GM21360 (cell line): Measurements from ENCODE around the gene SLC6A16.
"Not testable (repeated sequence)": the region's sequence is repeated elsewhere in the genome, so short reads cannot be mapped to it uniquely, and the experiment has no call there.

Experiments used
- ATAC-seq: cut with Tn5 transposase; IDR thresholded peaks from one replicate; pipeline ENCODE4 v1.9.1; 2021; ENCODE audit warnings: mild to moderate bottlenecking, moderate library complexity; ENCODE audit not compliant: unreplicated experiment

Gene SLC6A16

DNA sequence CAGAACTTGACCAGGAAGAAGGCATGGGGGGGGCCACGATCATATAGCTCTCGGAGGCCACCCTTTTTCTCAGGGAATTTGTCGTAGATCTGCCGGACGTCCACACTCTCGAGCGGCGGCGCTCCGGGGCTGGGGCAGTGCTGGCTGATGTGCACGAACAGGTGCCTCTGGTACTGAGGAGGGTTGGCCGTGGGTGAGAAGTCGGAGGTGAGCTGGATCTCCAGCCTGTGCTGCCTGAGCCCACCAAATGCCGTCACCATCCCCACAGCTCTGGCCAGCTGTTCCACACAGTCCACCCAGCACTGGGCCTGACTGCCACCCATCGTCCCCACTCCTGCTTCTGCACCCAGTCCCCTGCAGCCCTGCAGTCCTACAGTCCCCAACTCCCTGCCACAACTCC lies 22.2 kb upstream of the SLC6A16 start:
- ATAC-seq, result no peak

DNA sequence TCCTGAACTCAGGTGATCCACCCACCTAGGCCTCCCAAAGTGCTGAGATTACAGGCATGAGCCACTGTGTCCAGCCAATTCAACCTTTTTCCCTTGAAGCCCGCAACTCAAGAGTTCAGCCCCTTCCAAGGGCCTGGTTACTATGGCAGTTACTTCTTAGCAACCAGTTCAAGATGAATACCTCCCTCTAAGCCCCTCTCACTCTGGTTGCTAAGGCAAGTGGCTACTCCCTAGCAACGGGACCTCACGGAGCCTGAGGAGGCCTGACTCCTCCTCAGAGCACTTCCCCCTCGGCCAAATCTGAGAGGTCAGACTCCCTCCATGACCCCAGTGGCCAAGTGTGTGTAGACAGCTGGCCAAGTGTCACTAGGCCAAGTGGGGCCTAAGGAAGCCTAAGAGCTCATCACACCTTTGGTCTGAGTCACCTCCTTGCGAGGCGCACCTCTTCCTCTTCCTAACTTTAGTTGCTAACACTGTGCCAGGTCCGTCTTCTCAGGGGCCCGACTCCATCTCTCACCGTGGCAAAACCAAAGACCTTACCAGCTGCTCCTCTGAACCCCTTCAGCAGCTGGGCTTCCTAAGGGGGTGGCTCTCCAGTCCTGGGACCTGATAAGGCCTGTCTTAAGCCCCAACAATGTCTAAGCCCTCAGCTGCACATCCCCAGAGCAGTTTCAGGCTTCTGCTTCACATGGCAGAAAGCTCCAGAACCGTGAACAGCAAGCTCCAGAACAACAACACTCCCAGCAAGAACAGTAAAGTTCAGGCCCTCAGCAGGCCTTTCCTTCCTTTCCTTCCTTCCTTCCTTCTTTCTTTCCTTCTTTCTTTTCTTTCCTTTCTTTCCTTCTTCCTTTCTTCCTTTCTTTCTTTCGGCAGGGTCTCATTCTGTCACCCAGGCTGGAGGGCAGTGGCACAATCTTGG lies 19.8 kb upstream of the SLC6A16 start:
- ATAC-seq, result no peak

DNA sequence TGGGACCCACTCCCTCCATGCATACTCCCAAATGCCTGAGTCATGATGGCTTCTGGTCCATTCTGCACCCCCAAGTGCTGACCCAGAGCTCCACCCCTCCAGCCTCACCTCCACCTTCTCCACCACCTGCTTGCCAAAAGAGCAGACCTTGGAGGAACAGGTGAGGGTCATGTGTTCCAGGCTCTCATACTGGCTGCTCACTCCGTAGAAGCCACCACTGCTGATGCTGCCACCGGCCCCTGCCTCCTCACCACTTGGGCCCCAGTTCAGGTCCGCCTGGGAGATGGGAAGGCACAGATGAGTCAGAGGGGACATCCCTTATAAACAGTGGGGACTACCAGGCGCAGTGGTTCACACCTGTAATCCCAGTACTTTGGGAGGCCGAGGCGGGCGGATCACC lies 18.1 kb upstream of the SLC6A16 start:
- no peak for ATAC-seq

DNA sequence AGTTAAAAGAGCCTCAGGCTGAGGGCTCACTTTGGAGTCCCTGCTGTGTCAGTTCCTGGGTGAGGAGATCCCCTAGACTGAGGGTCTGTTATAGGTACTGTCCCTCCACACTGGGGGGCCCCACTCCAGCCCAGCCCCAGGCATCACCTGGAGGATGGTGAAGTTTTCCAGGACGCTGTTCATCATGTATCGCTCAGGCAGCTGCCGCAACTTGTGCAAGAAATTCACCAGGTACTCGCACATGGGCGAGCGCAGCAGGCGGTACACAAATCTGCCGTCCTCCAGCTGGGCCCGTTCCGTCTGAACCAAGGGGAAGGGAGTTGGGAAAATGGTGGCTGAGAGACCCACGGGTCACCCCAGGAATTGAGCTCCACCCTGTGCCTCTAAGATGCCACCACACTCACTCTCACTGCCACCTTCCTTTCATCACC lies 17.3 kb upstream of the SLC6A16 start:
- no peak for ATAC-seq

DNA sequence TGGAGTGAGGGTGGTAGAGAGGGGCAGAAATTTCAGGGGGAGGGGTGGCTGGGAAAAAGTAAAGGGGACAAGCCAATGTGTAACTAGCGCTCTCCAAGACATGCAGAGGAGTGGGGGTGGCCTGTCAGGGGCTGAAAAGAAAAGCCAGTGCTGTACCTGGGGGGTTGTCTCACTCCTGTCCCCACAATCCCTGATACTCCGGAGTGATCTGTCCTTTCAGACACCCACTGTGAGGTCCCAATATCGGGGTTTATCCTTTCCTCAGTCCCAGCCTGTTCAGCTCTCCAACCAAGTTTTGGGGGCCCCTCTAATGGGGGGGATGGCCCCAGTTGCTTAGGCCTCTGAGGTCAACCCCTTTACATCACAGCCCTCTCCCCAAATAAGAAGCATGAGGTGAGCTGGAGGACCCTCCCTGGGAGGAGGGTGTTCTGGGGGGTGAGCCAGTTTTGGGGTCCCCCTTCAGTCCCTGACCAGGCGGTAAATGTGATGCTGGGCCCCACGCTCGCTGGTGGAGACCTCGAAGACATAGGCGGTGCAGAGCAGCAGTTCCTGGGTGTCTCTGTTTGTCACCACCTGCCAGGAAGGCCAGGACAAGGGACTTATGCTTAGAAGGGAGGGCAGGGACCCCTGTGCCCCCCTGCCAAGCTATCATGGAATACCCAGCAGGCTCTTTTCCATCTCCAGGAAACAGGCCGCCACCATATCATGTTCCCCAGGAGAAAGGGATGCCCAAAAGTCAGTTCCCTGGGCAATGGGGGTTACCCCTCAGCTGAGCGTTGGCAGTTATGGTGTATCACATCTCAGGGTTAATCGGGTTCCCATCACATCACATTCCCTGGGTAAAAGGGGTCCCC lies 16.1 kb upstream of the SLC6A16 start:
- ATAC-seq, result no peak

DNA sequence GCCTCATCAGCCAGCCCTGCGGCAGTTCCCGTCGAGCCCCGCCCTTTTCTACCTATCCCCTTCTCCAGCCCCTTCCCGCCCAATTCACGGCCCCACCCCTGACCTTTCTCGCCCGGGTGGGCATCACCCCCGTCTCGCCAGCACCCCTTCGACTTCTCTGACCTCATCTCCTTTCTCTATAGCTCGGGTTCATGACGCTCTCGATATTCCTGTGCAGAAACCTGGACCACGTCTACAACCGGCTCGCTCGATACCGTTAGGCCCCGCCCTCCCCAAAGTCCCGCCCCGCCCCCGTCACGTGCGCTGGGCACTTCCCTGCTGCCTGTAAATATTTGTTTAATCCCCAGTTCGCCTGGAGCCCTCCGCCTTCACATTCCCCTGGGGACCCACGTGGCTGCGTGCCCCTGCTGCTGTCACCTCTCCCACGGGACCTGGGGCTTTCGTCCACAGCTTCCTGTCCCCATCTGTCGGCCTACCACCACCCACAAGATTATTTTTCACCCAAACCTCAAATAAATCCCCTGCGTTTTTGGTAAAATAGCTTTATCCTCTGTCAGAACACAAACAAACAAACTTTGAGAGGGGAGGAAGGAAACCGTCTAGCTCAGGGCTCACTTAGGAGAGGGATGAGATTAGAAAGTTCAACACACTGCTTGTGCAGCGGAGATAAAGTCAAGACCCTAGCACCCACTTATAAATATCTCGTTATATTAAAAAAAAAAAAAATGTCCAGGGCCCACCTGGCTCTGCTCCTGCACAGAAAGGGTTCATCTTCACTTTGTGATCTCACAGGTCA lies 15.3 kb upstream of the SLC6A16 start:
- peak; percentile 49 for ATAC-seq

DNA sequence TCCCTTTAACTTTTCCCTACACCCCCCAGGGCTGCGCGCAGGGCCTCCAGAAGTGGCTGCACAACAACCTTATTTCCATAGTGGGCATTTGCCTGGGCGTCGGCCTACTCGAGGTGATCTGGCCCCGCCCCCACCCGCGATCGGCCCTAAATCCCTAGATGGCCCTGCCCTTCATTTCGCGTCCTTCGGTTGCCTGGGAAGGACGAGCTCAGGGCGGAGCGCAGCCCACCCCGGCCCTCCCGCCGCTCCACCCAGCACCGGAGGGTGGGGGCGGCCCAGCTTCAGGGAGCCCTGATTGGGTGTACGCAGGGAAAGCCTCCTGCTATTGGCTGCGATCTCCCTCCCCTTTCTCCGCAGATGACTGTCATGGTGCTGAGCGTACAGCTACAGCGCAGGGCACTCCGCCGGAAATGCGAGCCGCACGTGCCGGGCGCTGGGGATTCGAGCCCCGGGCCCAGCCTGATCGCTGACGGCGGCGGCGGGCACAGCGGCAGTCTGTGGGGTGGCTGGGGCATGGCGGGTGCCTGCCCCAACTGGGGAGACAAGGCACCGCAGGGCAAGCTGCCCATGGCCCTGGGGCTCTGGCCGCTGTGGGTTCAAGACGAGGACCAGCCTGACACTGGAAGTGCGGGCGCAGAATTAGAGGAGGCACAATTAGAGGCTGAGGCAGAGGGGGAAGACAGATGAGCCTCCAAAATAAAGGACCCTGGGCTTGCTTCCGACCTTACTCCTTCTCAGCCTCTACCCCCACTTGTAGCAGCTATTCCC lies 14.5 kb upstream of the SLC6A16 start:
- no peak for ATAC-seq

DNA sequence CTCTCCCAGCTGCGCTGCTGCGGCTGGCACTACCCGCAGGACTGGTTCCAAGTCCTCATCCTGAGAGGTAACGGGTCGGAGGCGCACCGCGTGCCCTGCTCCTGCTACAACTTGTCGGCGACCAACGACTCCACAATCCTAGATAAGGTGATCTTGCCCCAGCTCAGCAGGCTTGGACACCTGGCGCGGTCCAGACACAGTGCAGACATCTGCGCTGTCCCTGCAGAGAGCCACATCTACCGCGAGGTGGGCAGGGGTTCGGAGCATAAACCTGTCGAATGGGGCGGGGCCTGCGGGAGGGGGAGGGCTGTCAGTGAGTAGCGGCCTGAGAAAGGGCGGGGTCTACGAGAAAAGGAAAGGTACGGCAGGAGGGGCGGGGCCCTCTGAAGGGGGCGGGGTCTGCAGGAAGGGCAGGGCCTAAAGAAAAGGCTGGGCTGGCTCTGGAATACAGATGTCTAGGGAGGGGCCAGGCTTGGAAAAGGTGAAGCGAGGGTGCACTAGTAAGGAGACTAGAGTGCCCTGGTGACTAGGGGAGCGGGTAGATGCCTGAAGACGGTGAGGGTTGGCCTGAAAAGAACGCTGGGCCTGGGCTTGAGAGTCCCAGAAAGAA lies 13.8 kb upstream of the SLC6A16 start:
- no peak for ATAC-seq

DNA sequence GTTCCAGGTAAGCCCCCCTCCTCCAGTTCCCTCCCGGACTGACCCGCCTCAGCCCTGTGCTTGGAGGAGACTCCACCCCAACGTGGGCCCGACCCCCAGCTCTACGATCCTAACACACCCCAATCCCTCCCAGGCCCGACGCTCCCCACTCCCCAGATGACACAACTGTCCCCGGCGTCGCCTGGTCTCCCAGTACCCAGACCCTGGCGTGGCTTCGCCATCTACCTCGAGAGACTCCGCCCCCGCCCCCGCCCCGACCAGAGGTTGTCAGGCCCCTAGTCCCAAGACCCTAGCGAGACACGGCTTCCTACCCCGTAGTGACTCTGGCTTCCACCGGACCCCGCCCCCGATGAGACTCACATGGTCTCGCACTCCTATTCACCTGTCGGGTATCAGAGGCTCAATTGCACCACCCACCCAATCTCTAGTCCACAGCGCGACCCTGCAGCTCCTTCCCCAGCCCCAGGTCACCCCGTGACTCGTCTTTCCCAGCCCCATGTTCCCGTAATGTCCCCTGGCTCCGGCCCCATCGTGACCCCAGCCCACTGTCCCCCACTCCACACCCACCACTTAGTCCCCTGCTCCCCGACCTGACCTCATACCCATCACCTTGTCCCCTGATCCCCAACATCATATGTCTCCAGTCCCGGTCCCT lies 13.2 kb upstream of the SLC6A16 start:
- no peak for ATAC-seq

DNA sequence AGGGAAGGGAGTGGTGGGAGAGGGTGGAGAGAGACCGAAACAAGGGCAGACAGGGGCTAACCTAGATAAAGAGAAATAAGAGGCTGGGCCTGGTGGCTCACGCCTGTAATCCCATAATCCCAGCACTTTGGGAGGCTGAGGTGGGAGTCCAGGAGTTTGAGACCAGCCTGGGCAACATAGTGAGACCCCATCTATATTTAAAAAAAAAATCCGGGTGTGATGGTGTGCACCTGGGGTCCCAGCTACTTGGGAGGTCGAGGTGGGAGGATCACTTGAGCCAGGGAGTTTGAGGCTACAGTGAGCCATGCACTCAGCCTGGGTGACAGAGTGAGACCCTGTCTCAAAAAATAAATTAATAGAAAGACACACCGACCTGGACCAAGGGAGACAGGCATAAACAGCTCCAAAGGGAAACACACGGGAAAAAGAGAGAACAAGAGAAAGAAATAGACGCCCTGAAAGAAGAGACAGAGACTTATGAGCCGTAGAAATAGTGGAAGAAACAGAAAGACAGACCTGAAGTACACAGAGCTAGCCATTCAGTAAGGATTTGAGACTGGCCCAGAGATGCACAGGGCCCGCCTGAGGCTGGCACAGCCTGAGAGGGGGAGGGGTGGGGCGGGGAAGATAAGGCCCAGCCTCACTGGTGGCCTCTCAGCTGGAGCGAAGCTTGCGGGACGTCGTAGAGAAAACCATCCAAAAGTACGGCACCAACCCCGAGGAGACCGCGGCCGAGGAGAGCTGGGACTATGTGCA lies 12.5 kb upstream of the SLC6A16 start:
- no peak for ATAC-seq

DNA sequence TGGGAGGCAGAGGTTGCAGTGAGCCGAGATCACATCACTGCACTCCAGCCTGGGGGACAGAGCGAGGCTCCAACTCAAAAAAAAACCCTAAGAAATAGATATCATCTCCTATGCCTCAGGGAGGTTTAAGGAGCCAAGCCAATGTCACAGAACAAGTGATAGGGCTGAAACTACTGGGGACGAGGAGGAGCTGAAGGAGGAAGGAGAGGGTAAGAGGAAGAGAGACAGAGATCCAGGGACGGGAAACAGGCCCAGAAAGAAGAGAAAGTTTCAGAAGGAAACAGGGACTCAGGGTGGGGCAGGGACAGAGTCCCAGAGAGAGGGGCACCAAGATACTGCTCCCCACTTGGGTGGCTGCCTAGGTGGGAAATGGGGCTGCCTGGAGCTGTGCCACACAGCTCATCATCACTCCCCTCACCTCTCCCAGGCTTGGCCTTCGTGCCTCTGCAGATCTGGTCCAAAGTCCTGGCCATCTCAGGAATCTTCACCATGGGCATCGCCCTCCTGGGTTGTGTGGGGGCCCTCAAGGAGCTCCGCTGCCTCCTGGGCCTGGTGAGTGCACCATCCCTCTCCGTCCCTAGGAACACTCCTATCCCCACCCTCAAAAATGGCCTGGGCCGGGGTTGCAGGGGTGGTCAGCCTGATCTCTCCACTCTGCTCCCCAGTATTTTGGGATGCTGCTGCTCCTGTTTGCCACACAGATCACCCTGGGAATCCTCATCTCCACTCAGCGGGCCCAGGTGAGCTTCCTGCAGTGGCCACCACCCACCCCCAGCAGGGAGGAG lies 11.7 kb upstream of the SLC6A16 start:
- no peak for ATAC-seq

DNA sequence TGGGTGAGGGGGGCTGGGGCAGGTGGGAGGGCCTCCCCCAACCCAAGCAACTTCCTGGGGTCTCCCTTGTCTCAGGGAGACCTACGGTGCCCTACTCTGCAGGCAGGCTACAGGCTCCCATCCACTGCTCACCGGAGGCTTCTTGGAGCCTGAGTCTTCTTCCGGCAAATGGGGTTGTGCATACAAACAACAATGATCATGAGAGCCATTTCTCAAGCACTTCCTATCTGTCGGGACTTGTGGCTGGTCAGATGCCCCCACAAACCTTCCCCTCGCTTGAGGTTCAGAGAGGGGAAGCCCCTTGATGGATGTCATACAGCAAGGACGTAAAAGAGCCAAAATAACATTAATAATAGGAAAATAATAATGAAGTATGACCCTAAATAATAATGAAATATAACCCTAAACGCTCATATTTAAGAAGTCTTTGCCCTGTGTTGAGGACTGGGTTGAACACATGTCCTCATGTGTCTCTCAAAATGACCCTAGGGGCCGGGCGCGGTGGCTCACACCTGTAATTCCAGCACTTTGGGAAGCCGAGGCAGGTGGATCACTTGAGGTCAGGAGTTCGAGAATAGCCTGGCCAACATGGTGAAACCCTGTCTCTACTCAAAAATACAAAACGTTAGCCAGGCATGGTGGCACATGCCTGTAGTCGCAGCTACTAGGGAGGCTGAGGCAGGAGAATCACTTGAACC lies 10.9 kb upstream of the SLC6A16 start:
- no peak for ATAC-seq

DNA sequence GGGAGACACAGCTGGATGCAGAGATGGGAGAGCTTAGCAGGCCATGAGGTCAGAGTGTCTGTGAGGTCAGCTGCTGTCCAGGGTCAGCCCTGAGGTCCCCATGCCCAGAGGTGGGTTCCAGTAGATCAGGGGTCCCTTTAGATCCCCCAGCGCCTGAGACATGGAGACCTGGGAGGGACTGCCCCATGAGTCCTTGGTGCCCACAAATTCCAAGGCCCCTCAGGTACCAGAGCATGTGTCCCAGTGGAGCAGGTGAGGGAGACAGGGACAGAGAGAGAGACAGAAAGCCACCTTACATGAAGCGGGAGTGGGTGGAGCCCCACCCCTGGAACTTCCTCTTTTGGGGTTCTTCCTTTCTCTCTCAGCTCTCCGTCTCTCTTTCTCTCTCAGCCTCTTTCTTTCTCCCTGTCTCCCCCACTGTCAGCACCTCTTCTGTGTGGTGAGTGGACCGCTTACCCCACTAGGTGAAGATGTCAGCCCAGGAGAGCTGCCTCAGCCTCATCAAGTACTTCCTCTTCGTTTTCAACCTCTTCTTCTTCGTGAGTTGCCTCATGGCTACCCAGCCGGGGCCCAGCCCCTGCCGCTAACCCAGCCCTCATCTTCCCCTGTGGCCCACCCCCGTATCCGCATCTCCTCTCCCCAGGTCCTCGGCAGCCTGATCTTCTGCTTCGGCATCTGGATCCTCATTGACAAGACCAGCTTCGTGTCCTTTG lies 10.2 kb upstream of the SLC6A16 start, which contains the start of gene CD37:
TSS of gene CD37 (plus strand) at position 336 of the 713 bp plus-strand sequence. CDS start at position 471, 135 bp downstream.
- no peak for ATAC-seq

DNA sequence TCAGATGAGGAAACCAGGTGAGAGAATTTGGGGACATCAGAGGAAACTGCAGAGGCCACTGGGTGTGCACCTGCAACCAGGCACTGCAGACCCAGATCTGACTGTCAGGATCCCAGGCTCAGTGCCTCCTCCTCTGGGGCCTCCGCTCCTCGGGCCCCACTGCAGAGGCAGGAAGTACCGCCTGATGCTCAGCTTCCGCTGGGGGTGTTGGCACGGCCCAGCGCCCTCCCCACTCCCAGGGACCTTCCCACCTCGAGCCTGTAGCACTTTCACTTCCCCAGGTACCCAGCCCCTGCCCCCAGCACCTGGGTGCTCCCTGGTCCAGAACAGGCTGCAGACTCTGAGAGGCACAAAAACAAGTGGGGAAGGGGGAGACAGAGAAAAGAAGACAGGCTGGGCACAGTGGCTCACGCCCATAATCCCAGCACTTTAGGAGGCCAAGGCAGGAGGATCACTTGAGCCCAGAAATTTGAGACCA lies 8.9 kb upstream of the SLC6A16 start:
- ATAC-seq, result peak; percentile 40

DNA sequence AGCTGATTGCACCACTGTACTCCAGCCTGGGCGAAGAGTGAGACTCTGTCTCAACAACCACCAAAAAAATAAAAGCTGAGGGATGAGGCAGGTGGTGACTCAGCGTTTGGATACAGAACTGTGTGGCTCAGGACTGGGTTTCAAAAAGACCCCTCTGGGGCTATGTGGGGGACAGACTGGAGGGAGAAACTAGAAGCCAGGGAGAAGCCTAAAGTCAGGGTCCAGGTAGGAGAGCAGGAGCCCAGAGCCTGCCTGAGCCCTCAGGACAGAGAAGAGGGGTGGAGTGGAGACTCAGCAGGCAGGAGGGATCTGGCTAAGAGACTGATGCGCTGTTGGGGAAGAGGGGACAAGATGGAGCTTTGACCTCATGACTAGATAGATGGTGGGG lies 8.4 kb upstream of the SLC6A16 start:
- ATAC-seq, result no peak

DNA sequence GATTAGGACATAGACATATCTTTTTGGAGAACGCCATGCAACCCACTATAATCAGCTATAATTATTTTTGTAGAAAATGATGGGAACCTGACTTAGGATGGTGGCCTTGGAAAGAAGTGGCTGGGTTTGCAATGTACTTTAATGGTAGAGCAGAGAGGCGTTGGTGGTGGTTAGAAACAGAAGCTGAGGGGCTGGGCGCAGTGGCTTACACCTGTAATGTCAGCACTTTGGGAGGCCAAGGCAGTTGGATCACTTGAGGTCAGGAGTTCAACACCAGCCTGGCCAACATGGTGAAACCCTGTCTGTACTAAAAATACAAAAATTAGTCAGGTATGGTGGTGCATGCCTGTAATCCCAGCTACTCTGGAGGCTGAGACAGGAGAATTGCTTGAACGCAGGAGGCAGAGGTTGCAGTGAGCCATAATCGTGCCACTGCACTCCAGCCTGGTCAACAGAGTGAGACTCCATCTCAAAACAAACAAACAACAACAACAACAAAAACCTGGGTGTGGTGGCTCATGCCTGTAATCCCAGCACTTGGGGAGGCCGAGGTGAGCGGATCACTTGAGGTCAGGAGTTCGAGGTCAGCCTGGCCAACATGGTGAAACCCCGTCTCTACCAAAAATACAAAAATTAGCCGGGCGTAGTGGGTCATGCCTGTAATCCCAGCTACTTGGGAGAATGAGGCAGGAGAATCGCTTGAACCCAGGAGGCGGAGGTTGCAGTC lies 7.9 kb upstream of the SLC6A16 start:
- ATAC-seq, result not testable (repeated sequence)
